ENCODE results near the gene ITGA1. TPM values are rescaled to one million over a fixed set of nuclear protein-coding genes. Genes with fewer than 3 reads are reported as not detected.
A peak's percentile ranks its signal among the peaks of the same experiment; 100 is the strongest.
"Not testable (repeated sequence)": the region's sequence is repeated elsewhere in the genome, so short reads cannot be mapped to it uniquely, and the experiment has no call there.

Gene ITGA1
- polyA plus RNA-seq, 2 donors: 5.3 to 7.7 TPM

- Histone ChIP-seq H3K9me3 (ENCODE audit: control insufficient read depth in 2 of 2, insufficient read depth in 1 of 2, low read depth in 1 of 2, low read length in 1 of 2) (no peaks in the 10 kb centered on the region), H3K27ac (ENCODE audit: low read depth in 2 of 2, low read length in 1 of 2) (peak overlapping the region in 1 of 2 donors; percentile 13), H3K4me1 (ENCODE audit: control insufficient read depth in 2 of 2, insufficient read depth in 2 of 2, low read length in 1 of 2) (no peaks in the 10 kb centered on the region), H3K4me3 (ENCODE audit: low read depth in 1 of 2, low read length in 2 of 2) (no peak overlapping the region), H3K27me3 (ENCODE audit: control insufficient read depth in 1 of 2, insufficient read depth in 2 of 2, low read length in 2 of 2) (no peaks in the 10 kb centered on the region), H3K36me3 (ENCODE audit: control insufficient read depth in 2 of 2, insufficient read depth in 2 of 2, low read length in 1 of 2) (peaks cover 0 to 2% of the 10 kb centered on the region in 2 donors)
- WGBS, 2 donors: 41 to 43% methylated on average over 2 of the region's 2 CpGs
These were observed 76.1 kb downstream of the ITGA1 start for GRCh38 chr5:52863715-52864290.

DNA sequence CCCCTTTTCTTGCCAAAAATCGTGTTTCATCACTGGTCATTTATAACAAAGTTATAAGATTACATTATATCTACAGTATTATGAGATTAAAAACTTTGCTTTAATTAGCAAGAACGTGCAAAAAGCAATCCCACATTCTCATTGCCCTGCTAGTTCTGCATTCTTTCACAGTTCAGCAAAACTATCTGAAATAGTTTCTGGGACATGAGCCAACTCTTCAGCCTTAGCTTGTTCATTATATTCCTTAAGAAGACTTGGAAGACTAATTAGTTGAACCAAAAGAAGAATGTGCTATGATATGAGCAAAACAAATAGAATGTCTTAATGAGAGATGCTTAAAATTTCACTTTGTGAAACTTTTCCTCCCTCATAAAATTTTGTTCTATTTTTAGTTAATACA is 76.7 kb downstream of the ITGA1 start:
- 8 to 27% methylated on average over 2 of the region's 2 CpGs for WGBS, 2 donors
- Histone ChIP-seq H3K4me3 (ENCODE audit: low read depth in 1 of 2, low read length in 2 of 2) (no peak overlapping the region), H3K27ac (ENCODE audit: low read depth in 2 of 2, low read length in 1 of 2) (no peak overlapping the region), H3K9me3 (ENCODE audit: control insufficient read depth in 2 of 2, insufficient read depth in 1 of 2, low read depth in 1 of 2, low read length in 1 of 2) (no peaks in the 10 kb centered on the region), H3K36me3 (ENCODE audit: control insufficient read depth in 2 of 2, insufficient read depth in 2 of 2, low read length in 1 of 2) (peaks cover 0 to 2% of the 10 kb centered on the region in 2 donors), H3K4me1 (ENCODE audit: control insufficient read depth in 2 of 2, insufficient read depth in 2 of 2, low read length in 1 of 2) (no peaks in the 10 kb centered on the region), H3K27me3 (ENCODE audit: control insufficient read depth in 1 of 2, insufficient read depth in 2 of 2, low read length in 2 of 2) (no peaks in the 10 kb centered on the region)

GRCh38 chr5:52864884-52865283 is 77.2 kb downstream of the ITGA1 start:
- no peak overlapping the region for H3K27ac ChIP-seq (ENCODE audit: low read depth in 2 of 2, low read length in 1 of 2)
- peaks cover 0 to 2% of the 10 kb centered on the region in 2 donors for H3K36me3 ChIP-seq (ENCODE audit: control insufficient read depth in 2 of 2, insufficient read depth in 2 of 2, low read length in 1 of 2)
- no peaks in the 10 kb centered on the region for H3K4me1 ChIP-seq (ENCODE audit: control insufficient read depth in 2 of 2, insufficient read depth in 2 of 2, low read length in 1 of 2)
- 59 to 63% methylated on average over 3 of the region's 3 CpGs for WGBS, 2 donors
- no peak overlapping the region for H3K4me3 ChIP-seq (ENCODE audit: low read depth in 1 of 2, low read length in 2 of 2)
- no peaks in the 10 kb centered on the region for H3K27me3 ChIP-seq (ENCODE audit: control insufficient read depth in 1 of 2, insufficient read depth in 2 of 2, low read length in 2 of 2)
- no peaks in the 10 kb centered on the region for H3K9me3 ChIP-seq (ENCODE audit: control insufficient read depth in 2 of 2, insufficient read depth in 1 of 2, low read depth in 1 of 2, low read length in 1 of 2)

DNA sequence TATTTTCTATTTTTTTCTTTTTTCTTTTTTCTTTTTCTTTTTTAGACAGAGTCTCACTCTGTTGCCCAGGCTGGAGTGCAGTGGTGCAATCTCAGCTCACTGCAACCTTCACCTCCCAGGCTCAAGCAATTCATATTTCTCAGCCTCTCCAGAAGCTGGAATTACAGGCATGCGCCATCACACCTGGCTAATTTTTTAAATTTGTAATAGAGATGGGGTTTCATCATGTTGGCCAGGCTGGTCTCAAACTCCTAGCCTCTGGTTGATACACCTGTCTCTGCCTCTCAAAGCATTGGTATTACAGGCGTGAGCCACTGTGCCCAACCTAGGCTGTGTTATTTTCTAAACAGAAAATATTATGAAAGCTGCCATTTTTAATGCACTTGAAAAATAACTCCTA is 78.3 kb downstream of the ITGA1 start:
- WGBS, 2 donors: 97 to 99% methylated on average over 2 of the region's 2 CpGs
- H3K27ac ChIP-seq (ENCODE audit: low read depth in 2 of 2, low read length in 1 of 2); H3K27me3 ChIP-seq (ENCODE audit: control insufficient read depth in 1 of 2, insufficient read depth in 2 of 2, low read length in 2 of 2); H3K9me3 ChIP-seq (ENCODE audit: control insufficient read depth in 2 of 2, insufficient read depth in 1 of 2, low read depth in 1 of 2, low read length in 1 of 2); H3K4me3 ChIP-seq (ENCODE audit: low read depth in 1 of 2, low read length in 2 of 2); H3K36me3 ChIP-seq (ENCODE audit: control insufficient read depth in 2 of 2, insufficient read depth in 2 of 2, low read length in 1 of 2); H3K4me1 ChIP-seq (ENCODE audit: control insufficient read depth in 2 of 2, insufficient read depth in 2 of 2, low read length in 1 of 2): not testable (repeated sequence)

GRCh38 chr5:52867809-52868208 is 80.1 kb downstream of the ITGA1 start:
- H3K27me3 ChIP-seq (ENCODE audit: control insufficient read depth in 1 of 2, insufficient read depth in 2 of 2, low read length in 2 of 2): no peaks in the 10 kb centered on the region
- H3K4me3 ChIP-seq (ENCODE audit: low read depth in 1 of 2, low read length in 2 of 2): no peak overlapping the region
- WGBS, 2 donors: 59 to 78% methylated on average over 2 of the region's 2 CpGs
- H3K36me3 ChIP-seq (ENCODE audit: control insufficient read depth in 2 of 2, insufficient read depth in 2 of 2, low read length in 1 of 2): no peaks in the 10 kb centered on the region
- H3K4me1 ChIP-seq (ENCODE audit: control insufficient read depth in 2 of 2, insufficient read depth in 2 of 2, low read length in 1 of 2): no peaks in the 10 kb centered on the region
- no peak overlapping the region for H3K27ac ChIP-seq (ENCODE audit: low read depth in 2 of 2, low read length in 1 of 2)
- no peaks in the 10 kb centered on the region for H3K9me3 ChIP-seq (ENCODE audit: control insufficient read depth in 2 of 2, insufficient read depth in 1 of 2, low read depth in 1 of 2, low read length in 1 of 2)

GRCh38 chr5:52868417-52868816 is 80.7 kb downstream of the ITGA1 start:
- Histone ChIP-seq H3K9me3 (ENCODE audit: control insufficient read depth in 2 of 2, insufficient read depth in 1 of 2, low read depth in 1 of 2, low read length in 1 of 2) (no peaks in the 10 kb centered on the region), H3K4me3 (ENCODE audit: low read depth in 1 of 2, low read length in 2 of 2) (no peak overlapping the region), H3K27me3 (ENCODE audit: control insufficient read depth in 1 of 2, insufficient read depth in 2 of 2, low read length in 2 of 2) (no peaks in the 10 kb centered on the region), H3K27ac (ENCODE audit: low read depth in 2 of 2, low read length in 1 of 2) (no peak overlapping the region), H3K4me1 (ENCODE audit: control insufficient read depth in 2 of 2, insufficient read depth in 2 of 2, low read length in 1 of 2) (no peaks in the 10 kb centered on the region), H3K36me3 (ENCODE audit: control insufficient read depth in 2 of 2, insufficient read depth in 2 of 2, low read length in 1 of 2) (no peaks in the 10 kb centered on the region)
- 83 to 89% methylated on average over 2 of the region's 2 CpGs for WGBS, 2 donors

DNA sequence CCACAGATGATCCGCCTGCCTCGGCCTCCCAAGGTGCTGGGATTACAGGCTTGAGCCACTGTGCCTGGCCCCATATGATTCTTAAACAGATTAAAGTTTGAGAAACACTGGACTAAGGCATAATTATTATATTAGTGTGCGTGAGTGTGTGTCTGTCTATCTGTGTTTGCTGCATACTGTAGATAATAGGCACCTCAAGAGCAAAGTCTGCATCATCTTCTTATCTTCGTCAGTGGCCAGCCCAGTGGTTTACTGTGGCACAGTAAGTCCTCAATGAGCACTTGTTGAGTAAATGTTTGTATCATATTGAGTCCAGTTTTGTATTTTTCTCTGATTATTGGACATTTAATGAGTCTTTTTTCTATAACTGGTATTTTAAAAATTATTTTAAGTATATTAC is 81.7 kb downstream of the ITGA1 start:
- Histone ChIP-seq H3K9me3 (ENCODE audit: control insufficient read depth in 2 of 2, insufficient read depth in 1 of 2, low read depth in 1 of 2, low read length in 1 of 2) (no peaks in the 10 kb centered on the region), H3K4me3 (ENCODE audit: low read depth in 1 of 2, low read length in 2 of 2) (no peak overlapping the region), H3K27ac (ENCODE audit: low read depth in 2 of 2, low read length in 1 of 2) (no peak overlapping the region), H3K36me3 (ENCODE audit: control insufficient read depth in 2 of 2, insufficient read depth in 2 of 2, low read length in 1 of 2) (no peaks in the 10 kb centered on the region), H3K27me3 (ENCODE audit: control insufficient read depth in 1 of 2, insufficient read depth in 2 of 2, low read length in 2 of 2) (no peaks in the 10 kb centered on the region), H3K4me1 (ENCODE audit: control insufficient read depth in 2 of 2, insufficient read depth in 2 of 2, low read length in 1 of 2) (no peaks in the 10 kb centered on the region)
- WGBS, 2 donors: 93 to 94% methylated on average over 4 of the region's 4 CpGs

- no peaks in the 10 kb centered on the region for H3K36me3 ChIP-seq (ENCODE audit: control insufficient read depth in 2 of 2, insufficient read depth in 2 of 2, low read length in 1 of 2)
- H3K27ac ChIP-seq (ENCODE audit: low read depth in 2 of 2, low read length in 1 of 2): no peak overlapping the region
- H3K9me3 ChIP-seq (ENCODE audit: control insufficient read depth in 2 of 2, insufficient read depth in 1 of 2, low read depth in 1 of 2, low read length in 1 of 2): no peaks in the 10 kb centered on the region
- H3K4me3 ChIP-seq (ENCODE audit: low read depth in 1 of 2, low read length in 2 of 2): no peak overlapping the region
- no peaks in the 10 kb centered on the region for H3K27me3 ChIP-seq (ENCODE audit: control insufficient read depth in 1 of 2, insufficient read depth in 2 of 2, low read length in 2 of 2)
- no peaks in the 10 kb centered on the region for H3K4me1 ChIP-seq (ENCODE audit: control insufficient read depth in 2 of 2, insufficient read depth in 2 of 2, low read length in 1 of 2)
- WGBS, 2 donors: 31 to 54% methylated on average over 1 of the region's 1 CpG
These were observed 82.7 kb downstream of the ITGA1 start for GRCh38 chr5:52870448-52870847.

DNA sequence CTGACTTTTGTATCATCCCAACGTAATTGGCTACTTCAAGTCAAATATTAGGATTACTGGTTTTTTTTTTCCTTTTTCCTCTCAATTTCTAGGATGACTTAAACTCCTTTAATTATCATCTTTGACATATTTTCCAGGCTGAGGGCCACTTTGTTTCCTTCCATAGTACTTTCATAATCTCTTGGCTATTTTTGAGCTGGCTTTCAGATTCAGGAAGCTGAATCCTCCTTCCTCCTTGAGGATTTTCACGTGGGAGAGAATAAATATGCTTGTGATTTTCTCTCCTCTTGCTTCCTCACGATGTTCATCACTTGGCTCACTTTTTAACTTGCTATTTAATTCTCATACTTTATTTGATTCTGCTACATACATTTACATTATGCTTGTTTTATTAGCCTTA is 88.1 kb downstream of the ITGA1 start:
- Histone ChIP-seq H3K36me3 (ENCODE audit: control insufficient read depth in 2 of 2, insufficient read depth in 2 of 2, low read length in 1 of 2) (peaks cover 0 to 5% of the 10 kb centered on the region in 2 donors), H3K9me3 (ENCODE audit: control insufficient read depth in 2 of 2, insufficient read depth in 1 of 2, low read depth in 1 of 2, low read length in 1 of 2) (no peaks in the 10 kb centered on the region), H3K4me1 (ENCODE audit: control insufficient read depth in 2 of 2, insufficient read depth in 2 of 2, low read length in 1 of 2) (no peaks in the 10 kb centered on the region), H3K27ac (ENCODE audit: low read depth in 2 of 2, low read length in 1 of 2) (no peak overlapping the region), H3K27me3 (ENCODE audit: control insufficient read depth in 1 of 2, insufficient read depth in 2 of 2, low read length in 2 of 2) (no peaks in the 10 kb centered on the region), H3K4me3 (ENCODE audit: low read depth in 1 of 2, low read length in 2 of 2) (no peak overlapping the region)
- WGBS, 2 donors: 59 to 66% methylated on average over 3 of the region's 3 CpGs

DNA sequence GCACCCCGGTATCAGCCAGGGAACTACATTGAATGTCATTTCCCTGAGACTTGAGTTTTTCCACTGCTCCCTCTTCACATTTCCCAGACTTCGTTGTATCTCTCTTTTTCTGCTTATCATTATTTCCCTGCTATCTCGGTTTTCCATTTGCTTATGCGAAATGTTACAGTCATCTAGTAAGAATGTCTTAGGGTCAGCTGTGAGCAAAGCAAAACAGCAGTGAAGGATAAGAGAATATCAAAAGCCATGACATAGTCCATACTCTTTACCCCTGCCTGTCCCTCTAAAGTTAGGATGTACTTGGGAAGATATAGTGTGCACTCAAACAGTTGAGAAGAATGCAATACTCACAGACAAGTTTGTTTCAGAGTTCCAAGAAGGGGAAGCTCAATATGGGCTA is 88.7 kb downstream of the ITGA1 start:
- no peak overlapping the region for H3K27ac ChIP-seq (ENCODE audit: low read depth in 2 of 2, low read length in 1 of 2)
- WGBS, 2 donors: 86 to 87% methylated on average over 4 of the region's 4 CpGs
- no peaks in the 10 kb centered on the region for H3K27me3 ChIP-seq (ENCODE audit: control insufficient read depth in 1 of 2, insufficient read depth in 2 of 2, low read length in 2 of 2)
- H3K4me3 ChIP-seq (ENCODE audit: low read depth in 1 of 2, low read length in 2 of 2): no peak overlapping the region
- H3K36me3 ChIP-seq (ENCODE audit: control insufficient read depth in 2 of 2, insufficient read depth in 2 of 2, low read length in 1 of 2): peaks cover 0 to 5% of the 10 kb centered on the region in 2 donors
- no peaks in the 10 kb centered on the region for H3K4me1 ChIP-seq (ENCODE audit: control insufficient read depth in 2 of 2, insufficient read depth in 2 of 2, low read length in 1 of 2)
- no peaks in the 10 kb centered on the region for H3K9me3 ChIP-seq (ENCODE audit: control insufficient read depth in 2 of 2, insufficient read depth in 1 of 2, low read depth in 1 of 2, low read length in 1 of 2)
